Cardiac muscle cell (in vitro differentiated cells and primary cell): ENCODE results near the gene NOVA2. TPM values are rescaled to one million over a fixed set of nuclear protein-coding genes. Genes with fewer than 3 reads are reported as not detected.
"Not testable (repeated sequence)": the region's sequence is repeated elsewhere in the genome, so short reads cannot be mapped to it uniquely, and the experiment has no call there.

ENCODE experiments used
- DNase-seq, 2 donors: peaks; one replicate each; pipeline versions ENCODE4 v3.0.0 to v3.0.0-alpha.2; 2010 to 2017; ENCODE audit warnings: low read depth in 1 of 2, low spot score in 1 of 2
- H3K27ac ChIP-seq: fragments of 200-600 bp; sonication (generic); 2 replicates; pipeline ENCODE4 v1.5.1; 2016
- H3K27me3 ChIP-seq: fragments of 200-600 bp; sonication (generic); 2 replicates; pipeline ENCODE4 v1.6.0; 2016; ENCODE audit warnings: control low read depth
- H3K36me3 ChIP-seq: fragments of 200-600 bp; sonication (generic); 2 replicates; pipeline ENCODE4 v1.5.1; 2016; ENCODE audit warnings: control low read depth
- H3K4me1 ChIP-seq: fragments of 200-600 bp; sonication (generic); 2 replicates; pipeline ENCODE4 v1.8.1; 2017; ENCODE audit warnings: low read depth, mild to moderate bottlenecking, mixed run types
- H3K4me3 ChIP-seq: fragments of 200-600 bp; sonication (generic); 2 replicates; pipeline ENCODE4 v1.5.1; 2016; ENCODE audit warnings: mild to moderate bottlenecking
- H3K9me3 ChIP-seq: fragments of 200-600 bp; sonication (generic); 2 replicates; pipeline ENCODE4 v1.5.1; 2017; ENCODE audit warnings: low read depth, mild to moderate bottlenecking, control low read depth
- CTCF ChIP-seq: IDR thresholded peaks from 2 replicates; pipeline ENCODE4 v1.5.1; 2012; ENCODE audit warnings: low read depth, mild to moderate bottlenecking, low read length
- polyA plus RNA-seq: library from polyadenylated mRNA; unstranded; fragments of >200 nt; fragmentation: Nextera tagmentation; extraction: Ambion mirVana; gene quantifications from 2 replicates; pipeline ENCODE4 v1.2.1, GENCODE V29; 2016
- total RNA-seq: library from RNA; depleted of rRNA; stranded (reverse); fragments of >200 nt; gene quantifications from 2 replicates; pipeline ENCODE4 v1.2.3, GENCODE V29; 2016

NOVA2 gene
- total and polyA plus RNA-seq, 2 experiments from 2014 or later = 0.17 to 0.71 TPM

GRCh38 chr19:45901432-45901911 lies 72.2 kb downstream of the NOVA2 start:
- no peak for TF ChIP-seq CTCF
- DNase-seq = peak; percentile 29 to 67

GRCh38 chr19:45900738-45901431 lies 72.8 kb downstream of the NOVA2 start:
- DNase-seq = no peak
- Histone ChIP-seq H3K27me3 (peaks cover 9% of the 10 kb centered on the region), H3K27ac (no peak overlapping the region), H3K36me3 (peaks cover 8% of the 10 kb centered on the region), H3K4me1 (peaks cover 3% of the 10 kb centered on the region), H3K9me3 (no peaks in the 10 kb centered on the region), H3K4me3 (peak overlapping the region; percentile 61)
- TF ChIP-seq CTCF = no peak

More at GRCh38 chr19:45901432-45901911, 72.2 kb downstream of the NOVA2 start:
- Histone ChIP-seq H3K36me3 (peaks cover 8% of the 10 kb centered on the region), H3K9me3 (no peaks in the 10 kb centered on the region), H3K27me3 (peaks cover 9% of the 10 kb centered on the region), H3K4me3 (peak overlapping the region; percentile 61), H3K27ac (no peak overlapping the region), H3K4me1 (peaks cover 3% of the 10 kb centered on the region)

GRCh38 chr19:45899919-45900589 lies 73.6 kb downstream of the NOVA2 start:
- Histone ChIP-seq H3K9me3 (no peaks in the 10 kb centered on the region), H3K27me3 (peaks cover 9% of the 10 kb centered on the region), H3K4me3 (no peak overlapping the region), H3K36me3 (peaks cover 12% of the 10 kb centered on the region), H3K4me1 (peaks cover 3% of the 10 kb centered on the region), H3K27ac (no peak overlapping the region)
- DNase-seq = no peak
- TF ChIP-seq CTCF = no peak

DNA sequence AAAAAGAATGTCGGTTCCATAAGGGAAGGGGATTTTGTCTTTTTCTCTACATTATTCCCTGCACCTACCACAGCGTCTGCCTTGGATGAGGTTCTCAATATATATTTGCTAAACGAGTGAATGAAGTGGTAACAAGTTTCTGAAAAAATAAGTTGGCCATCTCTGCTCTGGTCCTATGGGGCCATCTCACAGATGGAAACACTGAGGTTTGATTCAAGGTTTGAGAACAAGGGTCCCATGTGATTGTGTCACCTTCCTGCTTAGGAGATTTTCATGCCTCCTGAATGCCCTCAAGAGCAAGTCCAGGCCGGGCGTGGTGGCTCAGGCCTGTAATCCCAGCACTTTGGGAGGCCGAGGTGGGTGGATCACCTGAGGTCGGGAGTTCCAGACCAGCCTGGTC lies 74.4 kb downstream of the NOVA2 start:
- DNase-seq = no peak
- Histone ChIP-seq H3K27ac (no peak overlapping the region), H3K4me1 (peaks cover 3% of the 10 kb centered on the region), H3K36me3 (peaks cover 12% of the 10 kb centered on the region), H3K4me3 (no peak overlapping the region), H3K9me3 (no peaks in the 10 kb centered on the region), H3K27me3 (peaks cover 9% of the 10 kb centered on the region)
- TF ChIP-seq CTCF = no peak

- no peak for TF ChIP-seq CTCF
- H3K36me3 ChIP-seq = peaks cover 12% of the 10 kb centered on the region
- no peak for DNase-seq
- no peak overlapping the region for H3K4me3 ChIP-seq
- H3K27me3 ChIP-seq = peaks cover 9% of the 10 kb centered on the region
- no peaks in the 10 kb centered on the region for H3K9me3 ChIP-seq
- H3K4me1 ChIP-seq = peaks cover 3% of the 10 kb centered on the region
- H3K27ac ChIP-seq = no peak overlapping the region
These were observed 76.3 kb downstream of the NOVA2 start for GRCh38 chr19:45897261-45897812.

DNA sequence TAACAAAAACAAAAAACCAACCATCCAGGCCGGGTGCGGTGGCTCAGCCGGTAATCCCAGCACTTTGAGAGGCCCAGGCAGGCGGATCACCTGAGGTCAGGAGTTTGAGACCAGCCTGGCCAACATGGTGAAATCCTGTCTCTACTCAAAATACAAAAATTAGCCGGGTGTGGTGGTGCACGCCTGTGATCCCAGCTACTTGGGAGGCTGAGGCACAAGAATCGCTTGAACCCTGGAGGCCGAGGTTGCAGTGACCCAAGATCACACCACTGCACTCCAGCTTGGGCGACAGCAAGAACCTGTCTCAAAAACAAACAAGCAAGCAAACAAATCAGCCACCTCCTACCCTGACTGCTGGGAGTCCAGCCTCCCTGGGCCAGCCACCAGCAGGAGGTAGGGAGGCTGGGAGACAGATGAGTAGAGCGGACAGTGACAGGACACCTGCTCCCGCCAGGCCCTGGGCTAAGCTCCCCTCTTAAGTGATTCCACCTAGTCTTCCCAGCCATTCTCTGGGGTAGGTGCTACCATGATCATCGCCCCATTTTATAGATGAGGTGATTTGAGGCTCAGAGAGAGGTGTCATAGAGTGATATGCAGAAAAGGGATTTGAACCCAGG lies 77.6 kb downstream of the NOVA2 start:
- not testable (repeated sequence) for H3K27me3 ChIP-seq, H3K27ac ChIP-seq, DNase-seq, H3K4me1 ChIP-seq, H3K9me3 ChIP-seq, H3K4me3 ChIP-seq
- H3K36me3 ChIP-seq = peaks cover 12% of the 10 kb centered on the region
